HG03097 (cell line): ENCODE data around the gene TUBB2B.

ENCODE experiments used
- ATAC-seq: cut with Tn5 transposase; IDR thresholded peaks from one replicate; pipeline ENCODE4 v1.9.1; 2021; ENCODE audit not compliant: unreplicated experiment, low FRiP score

TUBB2B gene

DNA sequence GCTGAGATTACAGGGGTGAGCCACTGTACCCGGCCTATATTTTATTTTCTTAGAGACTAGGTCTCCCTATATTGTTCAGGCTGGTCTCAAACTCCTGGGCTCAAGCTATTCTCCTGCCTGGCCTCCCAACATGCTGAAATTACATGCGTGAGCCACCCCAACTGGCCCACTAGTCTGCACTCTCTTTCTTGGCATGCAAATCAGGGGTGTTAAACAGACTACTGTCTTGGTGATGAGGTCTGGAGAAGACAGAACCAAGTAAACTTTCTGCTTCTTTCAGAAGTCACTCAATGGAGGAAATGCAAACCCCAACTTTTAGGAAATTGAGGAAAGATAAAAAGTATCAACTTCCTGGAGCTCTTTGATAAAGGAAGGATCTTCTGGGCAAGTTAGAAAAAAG is 8.0 kb upstream of the TUBB2B start:
- no peak for ATAC-seq

DNA sequence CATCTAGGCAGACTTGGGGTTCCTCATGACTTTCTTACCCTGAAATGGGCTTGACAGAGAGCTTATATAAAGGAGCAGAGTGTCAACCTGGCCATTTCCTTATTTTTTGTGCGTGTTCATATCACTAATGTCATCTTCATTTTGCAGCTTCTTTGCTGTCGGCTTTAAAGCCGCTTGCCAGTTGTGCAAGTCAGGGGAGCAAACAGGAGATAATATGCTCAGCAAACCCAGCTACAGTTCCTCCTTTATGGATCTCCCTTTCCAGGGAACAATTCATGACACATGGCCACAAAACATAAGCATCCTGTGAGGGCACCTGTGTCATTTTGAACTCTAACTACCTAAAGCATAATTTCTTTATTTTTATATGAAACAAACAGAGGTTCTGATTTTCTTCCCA is 6.5 kb upstream of the TUBB2B start:
- ATAC-seq = no peak

DNA sequence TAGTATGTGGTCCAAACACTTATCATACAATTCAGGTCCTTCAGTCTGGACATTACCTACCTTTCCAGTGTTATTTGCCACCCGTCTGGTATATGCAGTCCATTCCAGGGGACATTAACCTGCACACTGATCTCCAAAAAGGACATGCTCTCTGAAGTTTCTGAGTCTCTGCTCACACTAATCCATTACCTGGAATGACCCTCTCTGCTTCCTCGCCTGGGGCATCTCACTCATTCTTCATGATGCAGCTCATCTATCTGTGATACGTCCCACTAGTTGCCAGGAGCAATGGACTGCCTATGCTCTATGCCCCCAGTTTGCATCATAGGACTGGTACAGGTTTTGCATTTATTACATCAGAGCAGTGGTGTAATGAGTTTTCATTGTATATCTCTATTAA is 5.9 kb upstream of the TUBB2B start:
- no peak for ATAC-seq

DNA sequence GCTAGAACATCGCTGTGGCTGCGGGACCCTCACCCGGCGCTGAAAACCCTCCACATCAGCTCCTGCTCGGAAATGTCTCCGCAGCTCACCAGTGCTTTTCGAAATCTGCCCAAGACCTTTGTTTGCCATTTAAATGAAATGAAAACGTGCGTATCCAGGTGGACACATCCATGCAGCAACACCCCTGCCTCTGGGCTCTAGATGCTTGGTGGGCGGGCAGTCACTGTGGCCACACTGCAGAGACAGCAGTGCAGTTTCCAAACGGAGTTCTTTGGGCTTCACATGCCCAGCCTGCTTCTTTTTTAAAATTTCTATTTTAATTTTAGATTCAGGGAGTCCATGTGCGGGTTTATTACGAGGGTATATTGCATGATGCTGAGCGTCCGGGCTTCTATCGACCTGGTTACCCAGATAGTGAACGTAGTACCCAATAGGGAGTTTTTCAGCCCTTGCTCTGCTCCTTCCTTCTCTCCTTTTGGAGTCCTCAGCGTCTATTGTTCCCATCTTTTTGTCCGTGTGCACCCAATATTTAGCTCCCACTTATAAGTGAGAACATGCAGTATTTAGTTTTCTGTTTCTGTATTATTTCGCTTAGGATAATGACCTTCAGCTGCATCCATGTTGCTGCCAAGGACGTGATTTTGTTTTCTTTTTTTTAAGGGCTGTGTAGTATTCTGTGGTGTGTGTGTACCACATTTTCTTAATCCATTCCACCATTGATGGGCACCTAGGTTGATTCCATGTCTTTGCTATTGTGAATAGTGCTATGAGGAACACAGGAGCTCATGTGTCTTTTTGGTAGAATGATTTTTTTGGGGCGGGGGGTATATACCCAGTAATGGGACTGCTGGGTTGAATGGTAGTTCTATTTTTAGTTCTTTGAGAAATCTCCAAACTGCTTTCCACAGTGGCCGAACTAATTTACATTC is 4.8 kb upstream of the TUBB2B start:
- no peak for ATAC-seq

DNA sequence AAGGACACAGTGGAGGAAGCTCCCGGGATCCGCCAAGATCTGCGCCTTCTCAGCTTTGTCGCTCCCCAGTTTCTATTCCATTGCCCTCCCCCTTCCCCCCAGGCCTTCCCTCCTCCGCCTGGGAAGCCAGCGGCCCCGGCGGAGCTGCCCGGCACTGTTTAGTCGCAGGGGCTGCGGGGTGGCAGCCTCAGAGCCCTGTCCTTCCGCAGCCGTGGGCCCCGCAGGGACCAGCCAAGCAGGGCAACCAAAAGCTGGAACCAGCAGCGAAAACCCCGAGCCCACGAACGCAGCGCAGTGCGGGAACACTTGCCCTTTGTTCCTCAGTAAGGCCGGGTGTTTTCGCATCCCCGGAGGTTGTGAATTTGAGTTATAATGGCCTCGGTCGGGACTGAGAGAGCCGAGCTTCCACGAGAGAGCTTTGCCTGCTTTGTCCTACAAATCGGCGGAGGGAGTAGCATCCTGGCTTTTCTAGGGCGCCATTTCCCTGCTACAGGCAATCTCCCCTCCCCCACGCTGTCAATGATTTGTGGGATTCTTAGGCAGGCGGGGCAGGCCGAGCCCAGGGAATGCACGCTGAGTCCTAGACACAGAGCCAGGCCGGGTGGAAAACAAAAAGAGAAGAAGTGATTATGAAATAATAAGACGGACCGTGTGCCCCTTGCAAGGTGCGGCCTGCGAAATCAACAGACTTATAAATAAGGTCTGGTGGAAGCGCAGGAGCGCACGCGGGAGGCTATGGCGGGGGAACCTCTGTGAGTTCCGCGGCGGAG is 4.0 kb upstream of the TUBB2B start:
- no peak for ATAC-seq

DNA sequence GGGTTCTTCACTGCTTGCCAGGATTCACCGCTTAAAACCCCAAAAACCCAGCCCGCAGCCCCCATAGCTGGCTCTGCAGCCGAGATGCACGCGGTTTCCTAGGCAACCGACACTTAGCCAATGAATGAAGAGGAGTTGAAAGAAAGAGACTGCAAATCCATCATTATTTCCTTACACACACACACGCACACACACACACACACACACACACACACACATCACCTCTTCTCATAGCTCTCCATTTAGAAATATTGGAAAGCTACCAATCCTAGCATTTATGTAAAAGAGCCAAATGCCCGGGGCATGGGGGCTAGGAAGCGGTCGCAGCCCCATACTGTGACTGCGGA is 3.4 kb upstream of the TUBB2B start:
- ATAC-seq = no peak

DNA sequence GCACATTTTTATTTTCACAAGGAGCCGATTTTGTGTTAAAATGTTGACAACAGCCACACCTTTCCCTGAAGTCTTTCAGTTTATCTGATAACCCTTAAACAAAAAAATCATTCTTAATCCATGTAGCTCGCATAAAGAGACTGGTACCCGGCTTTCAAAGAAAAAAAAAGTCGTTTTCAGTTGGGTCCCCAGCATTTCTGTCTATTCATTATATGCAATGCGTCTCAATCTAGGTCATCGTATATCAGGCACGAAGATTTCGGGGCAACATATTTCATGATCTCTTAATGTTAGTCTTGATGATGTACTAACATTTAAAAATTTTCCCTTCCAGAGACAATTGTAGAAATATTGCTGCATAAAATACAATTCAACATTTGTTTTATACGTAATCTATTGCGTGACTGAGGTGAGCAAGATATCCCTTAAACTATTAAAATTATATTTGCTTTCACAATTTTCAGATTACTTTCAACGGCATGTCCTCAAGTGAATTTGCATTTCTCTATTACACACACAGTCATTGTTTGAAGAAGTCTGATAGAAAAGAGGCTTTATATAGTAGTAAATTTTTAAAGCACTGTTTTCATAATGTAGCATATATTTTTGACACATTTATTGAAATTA is 2.9 kb upstream of the TUBB2B start:
- ATAC-seq = no peak

DNA sequence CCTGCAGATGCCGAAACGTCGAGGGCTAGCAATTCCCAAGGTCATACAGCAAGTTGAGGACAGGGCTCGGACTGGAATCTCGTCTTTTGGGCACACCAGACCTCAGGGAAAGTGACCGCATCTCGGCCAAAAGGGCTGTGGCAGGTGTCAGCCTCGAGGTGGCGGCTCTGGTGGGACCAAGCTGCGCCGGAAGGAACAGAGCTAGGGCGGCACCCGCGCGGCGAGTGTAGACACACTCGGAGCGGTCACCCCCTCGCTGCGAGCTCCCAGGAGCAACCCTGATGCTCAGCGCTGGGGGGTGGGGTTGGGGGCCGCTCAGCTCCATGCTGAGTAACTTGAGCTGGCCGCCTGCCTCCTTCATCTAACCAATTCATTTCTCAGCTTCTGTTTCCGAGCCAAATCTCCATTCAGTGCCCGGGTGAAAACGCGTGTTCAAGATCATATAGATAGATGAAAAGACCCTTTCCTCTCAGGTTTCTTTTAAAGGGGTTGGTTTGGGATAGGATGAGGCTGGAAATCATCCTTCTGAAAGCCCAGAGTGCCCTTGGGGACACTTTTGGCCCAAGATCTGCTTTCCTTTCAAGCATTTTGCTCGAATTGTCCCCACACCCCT is 2.2 kb upstream of the TUBB2B start:
- no peak for ATAC-seq

DNA sequence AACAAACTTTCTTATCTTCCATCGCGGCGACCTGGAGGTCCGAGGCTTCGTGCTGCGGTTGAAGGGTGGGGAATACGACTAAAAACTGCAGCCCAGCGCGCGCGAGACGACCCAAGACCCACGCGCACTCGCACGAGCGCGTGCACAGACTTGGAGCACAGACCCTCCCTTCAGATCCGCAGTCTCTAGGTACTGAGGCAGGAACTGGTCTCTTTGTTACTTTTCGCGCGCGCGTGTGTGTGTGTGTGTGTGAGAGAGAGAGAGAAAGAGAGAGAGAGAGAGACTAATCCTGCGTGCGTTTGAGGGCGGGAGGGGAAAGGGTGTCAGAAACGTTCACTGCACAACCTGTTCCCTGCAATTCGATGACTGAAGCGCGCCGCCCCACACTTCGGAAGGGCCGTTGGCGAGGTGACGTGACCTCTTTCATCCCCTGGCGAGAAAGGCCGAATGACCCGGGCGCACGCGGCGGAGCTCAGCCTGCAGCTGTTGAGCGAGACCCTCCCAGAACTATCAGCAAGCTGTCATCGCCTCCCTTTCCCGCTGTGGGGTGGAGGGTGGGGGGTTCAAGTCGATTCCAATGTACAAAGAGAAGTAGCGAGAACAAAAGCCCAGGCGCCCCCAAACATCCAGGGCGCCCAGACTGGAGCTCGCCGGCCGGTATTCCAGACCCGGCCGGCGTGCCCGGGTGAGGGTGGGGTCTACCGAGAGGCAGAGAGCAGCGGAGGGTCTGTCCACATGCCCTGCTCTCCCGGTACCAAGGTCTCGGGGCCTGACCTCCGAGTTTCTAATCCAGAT is 1.5 kb upstream of the TUBB2B start:
- no peak for ATAC-seq

DNA sequence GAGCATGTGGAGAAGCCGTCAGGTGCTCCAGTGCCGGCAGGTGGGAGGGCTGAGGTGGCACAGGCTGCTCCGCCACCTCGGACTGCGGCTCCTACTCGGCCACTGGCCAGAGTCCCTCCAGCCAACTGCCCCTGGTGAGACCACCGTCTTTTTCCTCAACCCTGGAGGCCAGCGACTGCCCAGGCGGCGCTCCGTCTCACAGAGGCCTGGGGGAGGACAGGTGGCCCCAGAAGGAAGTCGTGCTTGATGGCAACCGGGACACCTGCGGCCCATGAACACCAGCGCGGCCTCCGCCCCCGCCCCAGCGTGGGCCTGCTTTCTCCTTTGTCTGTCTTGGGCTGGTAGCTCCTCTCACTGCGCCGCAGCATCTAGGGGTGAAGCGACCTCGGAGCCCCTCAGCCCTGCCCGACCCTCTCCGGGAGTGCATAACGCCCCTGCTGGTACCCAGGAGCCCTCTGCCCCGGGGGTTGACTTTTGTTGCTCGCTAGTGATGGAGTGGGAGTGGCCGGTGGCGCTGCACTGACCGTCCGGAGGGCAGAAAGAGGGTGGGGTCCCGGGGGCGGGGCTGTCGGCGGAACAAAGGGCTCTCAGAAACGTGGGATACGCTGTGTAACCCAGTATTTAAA is 706 bp upstream of the TUBB2B start:
- ATAC-seq = no peak

DNA sequence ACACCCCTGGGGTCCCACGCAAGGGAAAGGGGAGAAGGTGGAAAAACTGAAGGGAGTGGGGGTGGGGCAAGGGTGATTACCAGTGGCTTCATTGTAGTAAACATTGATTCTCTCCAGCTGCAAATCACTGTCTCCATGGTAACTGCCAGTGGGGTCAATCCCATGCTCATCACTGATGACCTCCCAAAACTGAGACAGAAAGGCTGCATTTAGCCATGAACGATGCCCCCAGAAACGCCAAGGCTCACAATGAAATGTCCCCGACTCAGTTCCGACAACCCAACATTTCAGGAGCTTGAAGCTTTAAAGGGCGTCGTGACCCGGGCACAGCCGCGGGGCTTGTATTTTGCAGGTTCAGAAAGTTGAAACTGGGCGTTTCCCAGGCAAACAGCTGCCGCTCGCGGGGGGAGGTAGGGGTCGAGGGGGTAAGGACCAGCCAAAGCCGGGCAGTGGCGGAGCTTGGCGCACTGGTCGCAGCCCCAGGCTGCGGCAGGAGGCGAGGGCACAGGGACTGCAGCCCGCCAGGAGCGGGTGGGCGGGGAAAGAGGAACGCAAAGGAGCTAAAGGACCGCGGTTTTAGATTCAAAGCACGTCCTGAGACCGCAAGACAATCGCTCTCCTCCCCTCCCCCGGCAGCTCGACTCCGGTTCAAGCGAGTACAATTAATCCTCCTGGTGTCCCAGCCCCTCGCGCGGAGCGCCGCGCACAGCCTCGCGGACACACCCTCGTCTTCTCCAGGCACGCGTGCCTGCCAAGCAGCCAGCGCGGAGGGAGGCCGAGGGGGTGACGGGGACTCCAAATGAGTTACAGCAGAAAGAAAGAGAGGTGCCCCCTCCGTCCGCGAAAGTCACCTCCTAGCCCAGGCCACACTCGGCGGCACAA is 731 bp downstream of the TUBB2B start:
- no peak for ATAC-seq

DNA sequence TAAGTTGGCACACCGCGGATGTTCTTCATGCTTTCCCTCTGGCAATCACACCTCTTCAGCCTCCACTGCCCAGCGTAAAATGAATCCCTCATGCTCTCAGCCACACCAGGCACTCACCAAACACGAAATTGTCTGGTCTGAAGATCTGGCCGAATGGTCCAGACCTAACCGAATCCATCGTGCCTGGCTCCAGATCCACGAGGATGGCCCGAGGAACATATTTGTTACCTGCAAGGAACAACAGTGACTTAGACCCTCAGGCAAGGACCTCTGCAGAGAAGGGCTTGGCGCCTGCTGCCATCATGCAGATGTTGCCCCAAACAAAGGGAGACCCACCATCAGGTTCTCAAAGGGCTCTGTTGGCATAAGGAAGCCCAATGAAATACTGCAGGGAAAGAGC is 1.4 kb downstream of the TUBB2B start:
- ATAC-seq = no peak

DNA sequence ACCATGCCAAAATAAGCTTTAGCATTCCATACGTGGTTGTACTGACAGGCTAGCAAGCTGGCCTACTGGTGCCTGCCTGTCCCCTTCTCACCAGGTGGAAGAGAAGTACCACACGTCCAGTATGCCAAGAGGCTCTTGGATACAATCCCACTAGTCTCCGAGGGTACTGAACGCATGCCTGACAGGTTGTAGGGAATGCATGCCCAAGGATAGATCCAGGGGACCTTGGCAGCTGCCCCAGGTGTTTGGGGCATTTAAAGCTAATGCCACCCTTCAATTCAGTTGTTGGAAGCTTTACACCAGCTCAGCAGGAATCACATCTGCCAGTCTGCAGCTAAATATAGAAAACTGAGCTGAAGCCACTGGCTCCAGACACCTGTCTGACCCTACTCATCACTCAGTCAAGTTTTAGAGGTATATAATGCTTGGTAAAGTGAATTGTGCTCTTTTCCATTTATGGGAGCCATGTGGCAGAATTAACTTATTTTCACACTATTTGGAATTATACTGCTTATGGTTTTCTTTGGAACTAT is 4.9 kb downstream of the TUBB2B start:
- ATAC-seq = no peak

DNA sequence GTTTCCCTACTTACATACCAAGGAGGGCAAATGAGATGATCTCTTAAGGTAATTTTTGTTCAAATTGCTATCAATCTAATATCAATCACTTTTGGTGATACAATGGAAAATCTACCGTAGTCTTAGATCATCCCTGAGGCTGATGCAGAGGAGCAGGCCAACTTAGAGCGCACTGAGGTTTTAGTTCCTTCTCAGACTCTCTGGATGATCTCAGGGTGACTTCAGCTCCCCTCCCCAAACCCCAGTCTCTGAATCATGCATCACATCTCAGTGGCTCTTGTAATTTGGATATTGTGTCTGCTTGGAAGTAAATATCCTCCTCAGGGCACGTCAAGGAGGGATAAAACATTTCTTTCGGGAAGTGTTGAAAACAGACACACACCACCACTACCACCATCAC is 5.9 kb downstream of the TUBB2B start:
- no peak for ATAC-seq

DNA sequence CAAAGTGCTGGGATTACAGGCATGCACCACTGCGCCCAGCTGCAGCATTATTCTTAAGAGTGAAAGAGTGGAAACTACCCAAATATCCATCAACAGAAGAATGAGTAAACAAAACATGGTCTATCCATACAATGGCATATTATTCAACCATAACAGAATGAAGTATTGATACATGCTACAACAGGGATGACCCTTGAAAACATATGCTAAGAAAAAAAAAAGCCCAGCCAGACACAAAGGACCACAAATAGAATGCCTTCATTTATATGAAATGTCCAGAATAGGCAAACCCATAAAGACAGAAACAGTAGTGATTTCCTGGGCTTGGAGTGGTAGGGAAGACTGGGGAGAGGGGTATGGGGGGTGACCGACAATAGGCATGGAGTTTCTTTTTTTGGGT is 7.1 kb downstream of the TUBB2B start:
- ATAC-seq = no peak

DNA sequence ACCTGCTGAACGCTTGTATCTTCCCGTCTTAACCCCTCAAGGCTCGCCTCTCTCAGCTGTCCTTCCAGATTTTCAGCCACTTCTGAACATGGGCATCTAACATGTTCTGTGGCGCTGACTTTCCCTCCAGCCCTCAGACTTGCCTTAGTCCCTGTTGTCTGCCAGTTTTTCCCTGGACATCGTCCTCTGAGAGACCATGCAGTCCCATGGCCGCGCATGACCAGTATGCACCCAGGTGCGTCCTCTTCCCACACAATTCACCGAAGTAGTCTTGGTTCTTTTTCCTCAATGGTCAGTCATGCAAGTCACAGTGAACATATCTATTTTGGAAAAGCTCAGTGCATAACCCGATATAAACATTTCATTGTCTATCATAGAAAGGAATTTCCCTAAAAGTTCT is 9.2 kb downstream of the TUBB2B start:
- no peak for ATAC-seq

DNA sequence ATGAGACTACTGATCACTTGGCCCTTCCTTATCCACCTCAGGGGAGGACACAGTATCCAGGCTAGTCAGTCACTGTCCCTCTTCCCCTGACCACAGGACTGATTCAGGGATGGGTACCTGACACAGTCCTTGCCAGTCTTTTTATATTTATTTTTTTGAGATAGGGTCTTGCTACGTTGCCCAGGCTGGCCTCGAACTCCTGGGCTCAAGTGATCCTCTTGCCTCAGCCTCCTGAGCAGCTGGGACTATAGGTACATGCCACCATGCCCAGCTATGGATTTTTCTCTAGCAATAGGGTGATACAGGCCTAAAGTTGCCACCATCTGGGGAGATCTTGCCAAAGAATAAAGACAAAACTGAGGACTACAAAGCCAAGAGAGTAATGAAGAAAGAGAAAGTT is 10.2 kb downstream of the TUBB2B start:
- no peak for ATAC-seq

DNA sequence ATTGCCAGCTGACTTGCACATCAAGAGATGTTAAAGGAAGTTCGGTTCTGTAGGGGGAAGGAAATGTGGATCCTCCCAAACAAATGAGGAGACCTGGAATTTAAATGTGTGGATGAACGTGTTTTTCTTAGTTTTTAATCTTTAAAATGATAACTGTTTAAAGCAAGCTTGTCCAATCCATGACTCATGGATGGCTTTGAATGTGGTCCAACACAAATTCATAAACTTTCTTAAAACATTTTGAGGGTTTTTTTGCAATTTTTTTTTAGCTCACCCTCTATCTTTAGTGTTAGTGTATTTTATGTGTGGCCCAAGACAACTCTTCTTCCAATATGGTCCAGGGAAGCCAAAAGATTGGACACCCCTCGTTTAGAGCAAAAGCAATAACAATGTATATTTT is 12.6 kb downstream of the TUBB2B start:
- no peak for ATAC-seq

DNA sequence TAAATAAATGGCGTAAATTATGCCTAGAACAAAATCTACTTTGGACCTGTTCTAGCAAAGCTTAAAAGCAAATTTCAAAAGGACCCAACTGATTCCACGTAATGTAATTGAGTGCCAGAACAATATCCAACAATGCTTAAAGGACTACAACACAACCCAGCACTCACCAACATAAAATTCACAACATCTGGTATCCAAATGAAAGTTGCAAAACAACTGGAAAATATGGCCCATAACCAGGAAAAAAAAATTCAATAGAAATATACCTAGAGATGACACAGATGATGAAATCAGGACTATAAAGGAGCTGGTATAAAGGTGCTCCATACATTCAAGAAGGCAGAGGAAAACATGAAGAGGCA is 14.1 kb downstream of the TUBB2B start:
- no peak for ATAC-seq
